ENCODE data around the gene TM4SF18. TPM values are rescaled to one million over a fixed set of nuclear protein-coding genes. Genes with fewer than 3 reads are reported as not detected.
A peak's percentile ranks its signal among the peaks of the same experiment; 100 is the strongest.

The TM4SF18 gene
- total RNA-seq (2021): 8.1 and 9.8 TPM in 2 replicates
- long read RNA-seq, transcript TM4SF18-201 (6 exons, 3,852 nt): minor isoform, 5 of 20 reads
- long read RNA-seq, transcript TM4SF18-203 (5 exons, 907 nt): major isoform, 10 of 20 reads
- long read RNA-seq, partial matches to known transcripts: 2 of 20 reads
- long read RNA-seq, other reads (novel, unspliced or antisense): 3 of 20 reads

DNA sequence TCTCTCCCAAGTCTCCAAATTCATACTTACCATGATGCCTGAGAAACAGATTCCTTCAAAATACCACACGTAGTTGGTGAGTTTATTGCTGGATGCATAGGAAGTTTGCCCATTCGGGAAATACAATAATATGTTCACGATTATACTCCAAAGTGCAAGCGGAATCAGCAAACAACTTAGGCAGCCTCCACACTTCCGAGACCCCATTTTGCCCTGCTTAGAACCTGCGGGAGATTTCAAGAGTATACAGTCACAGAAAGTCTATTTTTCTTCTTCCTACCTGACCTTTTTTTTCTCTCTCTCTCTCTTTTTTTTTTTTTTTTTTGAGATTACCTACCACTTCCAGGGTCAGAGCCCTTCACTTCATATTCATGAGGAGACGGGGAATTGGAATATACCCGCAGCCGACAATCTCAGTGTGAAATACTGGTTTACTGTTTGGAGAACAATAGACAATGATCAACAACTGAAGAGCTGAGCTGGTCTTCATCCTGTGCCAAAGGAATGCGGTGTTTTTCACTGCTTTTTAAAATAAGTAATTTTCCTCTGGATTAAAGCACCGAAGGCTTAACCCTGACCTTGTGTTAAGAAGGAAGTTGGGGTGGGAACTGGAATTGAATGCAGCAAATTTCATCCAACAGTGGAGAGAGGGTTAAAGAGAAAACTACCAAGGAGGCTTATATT is at the start of gene TM4SF18:
TSS of gene TM4SF18 (minus strand) at position 461 of the 684 bp plus-strand sequence. CDS start at position 207, 254 bp downstream.
- no peaks in the 10 kb centered on the region for H3K27me3 Mint-ChIP-seq (ENCODE audit: low read depth)
- no peak for DNase-seq
- no peak within 1 kb of the TSS for H3K18ac ChIP-seq (ENCODE audit: insufficient read length, low read depth, low read length)
- no peaks in the 10 kb centered on the region for H3K79me2 ChIP-seq (ENCODE audit: insufficient read depth, low read length)
- H3K27ac ChIP-seq (ENCODE audit: insufficient read length, low read depth, low read length): peak within 1 kb of the TSS; percentile 21
- no peaks in the 10 kb centered on the region for H3K9me3 Mint-ChIP-seq
- no CpG with 5 or more reads among the region's 11 CpGs for WGBS (ENCODE audit: extremely low coverage, insufficient read length, low lambda C conversion rate)
- no peak within 1 kb of the TSS for H3T11ph ChIP-seq (ENCODE audit: low read length)
- peak within 1 kb of the TSS; percentile 38 for H3K9ac ChIP-seq (ENCODE audit: extremely low read depth, insufficient read length, low read length)
- H2BK120ac ChIP-seq (ENCODE audit: low read depth, low read length, poor library complexity, severe bottlenecking): no peak within 1 kb of the TSS
- peak within 1 kb of the TSS; percentile 91 for H2AFZ ChIP-seq (ENCODE audit: low read length)
- no peaks in the 10 kb centered on the region for H3K23me2 ChIP-seq (ENCODE audit: insufficient read length, low read depth, low read length, poor library complexity, severe bottlenecking)
- H3K4me1 ChIP-seq (ENCODE audit: insufficient read depth, low read length): no peaks in the 10 kb centered on the region; the same call in 1 of the 2 replicates
- no peak within 1 kb of the TSS for H3K23ac ChIP-seq (ENCODE audit: insufficient read length, low read depth, low read length)
- H3K79me1 ChIP-seq (ENCODE audit: insufficient read depth, low read depth, low read length, poor library complexity, severe bottlenecking): no peaks in the 10 kb centered on the region
- H2BK12ac ChIP-seq (ENCODE audit: insufficient read length, low read depth, low read length): no peak within 1 kb of the TSS
- H2AK5ac ChIP-seq (ENCODE audit: insufficient read length, low read length): no peak within 1 kb of the TSS
- no peak within 1 kb of the TSS for H2BK5ac ChIP-seq (ENCODE audit: insufficient read length, low read length)
- no peak within 1 kb of the TSS for H4K91ac ChIP-seq (ENCODE audit: insufficient read length, low read depth, low read length)
- no peak for TF ChIP-seq CTCF (conservative IDR thresholded peaks at IDR 0.05)
- H3K4me3 Mint-ChIP-seq: peak within 1 kb of the TSS; percentile 46 to 72
- no peak within 1 kb of the TSS for H4K8ac ChIP-seq (replicated peaks; ENCODE audit: insufficient read length, low read depth, low read length)
- H2BK20ac ChIP-seq (ENCODE audit: low read depth, low read length, poor library complexity, severe bottlenecking): no peak within 1 kb of the TSS
- H3K36me3 Mint-ChIP-seq (ENCODE audit: insufficient read depth in 1 of 3, low read depth in 3 of 3): no peaks in the 10 kb centered on the region
- peak within 1 kb of the TSS; percentile 19 to 88 (median 46) for H3K27ac Mint-ChIP-seq
- H2BK15ac ChIP-seq (ENCODE audit: low read depth, low read length): no peak within 1 kb of the TSS
- peaks cover 19 to 20% of the 10 kb centered on the region in 2 experiments for H3K4me1 Mint-ChIP-seq
- H3K4ac ChIP-seq (ENCODE audit: low read depth, low read length): no peak within 1 kb of the TSS
- H3K14ac ChIP-seq (ENCODE audit: insufficient read depth, low read length): no peak within 1 kb of the TSS
- H3K27me3 ChIP-seq (ENCODE audit: insufficient read depth, low read length): no peaks in the 10 kb centered on the region
- H3K56ac ChIP-seq (ENCODE audit: insufficient read length, low read depth, low read length): no peak within 1 kb of the TSS
- H4K5ac ChIP-seq (ENCODE audit: insufficient read length, low read depth, low read length): no peak within 1 kb of the TSS
- H3K9me3 ChIP-seq (ENCODE audit: control insufficient read depth, low read depth, low read length): no peaks in the 10 kb centered on the region
- no peaks in the 10 kb centered on the region for H4K20me1 ChIP-seq (ENCODE audit: control insufficient read depth, insufficient read depth, insufficient read length)
- H3K4me2 ChIP-seq (ENCODE audit: insufficient read depth, insufficient read length, low read length): peak within 1 kb of the TSS; percentile 42

All from H9 (cell line).